IMR-90 (cell line): ENCODE measurements around the gene TRAPPC2L.

Experiments
- BHLHE40 ChIP-seq: fragments of 150-350 bp; IDR thresholded peaks from 2 replicates; pipeline ENCODE4 v1.6.1; 2016; ENCODE audit warnings: mild to moderate bottlenecking, low read depth, low read length
- CEBPB ChIP-seq: IDR thresholded peaks from 2 replicates; pipeline ENCODE4 v1.6.1; 2012; ENCODE audit warnings: low read depth, low read length, improper control_type of control experiment
- ELK1 ChIP-seq: fragments of 150-350 bp; IDR thresholded peaks from 2 replicates; pipeline ENCODE4 v1.6.1; 2016; ENCODE audit warnings: low read depth, mild to moderate bottlenecking, low read length, moderate library complexity, borderline replicate concordance
- FOS ChIP-seq: fragments of 150-350 bp; IDR thresholded peaks from 2 replicates; pipeline ENCODE4 v1.6.1; 2016; ENCODE audit warnings: low read depth, low read length
- MAFK ChIP-seq: IDR thresholded peaks from 2 replicates; pipeline ENCODE4 v1.6.1; 2012; ENCODE audit warnings: low read depth, low read length, improper control_type of control experiment
- MAZ ChIP-seq: IDR thresholded peaks from 2 replicates; pipeline ENCODE4 v1.6.1; 2012; ENCODE audit warnings: low read depth, mild to moderate bottlenecking, low read length, improper control_type of control experiment, moderate library complexity, borderline replicate concordance
- MXI1 ChIP-seq: IDR thresholded peaks from 2 replicates; pipeline ENCODE4 v1.6.1; 2012; ENCODE audit warnings: low read depth, mild to moderate bottlenecking, low read length, moderate library complexity, borderline replicate concordance
- POLR2A ChIP-seq: IDR thresholded peaks from 2 replicates; pipeline ENCODE4 v1.6.1; 2012; ENCODE audit warnings: mild to moderate bottlenecking, low read depth, low read length
- RAD21 ChIP-seq: IDR thresholded peaks from 2 replicates; pipeline ENCODE4 v1.6.1; 2012; ENCODE audit warnings: low read length, improper control_type of control experiment
- RCOR1 ChIP-seq: IDR thresholded peaks from 2 replicates; pipeline ENCODE4 v1.6.1; 2012; ENCODE audit warnings: mild to moderate bottlenecking, low read length, improper control_type of control experiment; ENCODE audit not compliant: insufficient replicate concordance
- RFX5 ChIP-seq: IDR thresholded peaks from 2 replicates; pipeline ENCODE4 v1.8.0; 2012; ENCODE audit warnings: low read depth, mild to moderate bottlenecking, low read length, moderate library complexity
- SMC3 ChIP-seq: fragments of 150-350 bp; IDR thresholded peaks from 2 replicates; pipeline ENCODE4 v1.6.1; 2016; ENCODE audit warnings: low read depth, mild to moderate bottlenecking, antibody characterized with exemption, low read length, moderate library complexity
- USF2 ChIP-seq: fragments of 150-350 bp; IDR thresholded peaks from 2 replicates; pipeline ENCODE4 v1.6.1; 2017; ENCODE audit warnings: mild to moderate bottlenecking, antibody characterized with exemption, low read length, low read depth
- TF ChIP-seq, protein P1 (sequence below): conservative IDR thresholded peaks from 2 replicates; pipeline ENCODE4 v1.5.1; 2012; ENCODE audit warnings: mild to moderate bottlenecking, low read depth, low read length, improper control_type of control experiment

- TF ChIP-seq RCOR1 (no peak), RFX5 (no peak), POLR2A (no peak), ELK1 (no peak), BHLHE40 (no peak), MAFK (no peak), CEBPB (no peak), MXI1 (no peak), SMC3 (no peak), MAZ (no peak), RAD21 (no peak), FOS (no peak), USF2 (no peak)
- TF ChIP-seq, protein P1, sequence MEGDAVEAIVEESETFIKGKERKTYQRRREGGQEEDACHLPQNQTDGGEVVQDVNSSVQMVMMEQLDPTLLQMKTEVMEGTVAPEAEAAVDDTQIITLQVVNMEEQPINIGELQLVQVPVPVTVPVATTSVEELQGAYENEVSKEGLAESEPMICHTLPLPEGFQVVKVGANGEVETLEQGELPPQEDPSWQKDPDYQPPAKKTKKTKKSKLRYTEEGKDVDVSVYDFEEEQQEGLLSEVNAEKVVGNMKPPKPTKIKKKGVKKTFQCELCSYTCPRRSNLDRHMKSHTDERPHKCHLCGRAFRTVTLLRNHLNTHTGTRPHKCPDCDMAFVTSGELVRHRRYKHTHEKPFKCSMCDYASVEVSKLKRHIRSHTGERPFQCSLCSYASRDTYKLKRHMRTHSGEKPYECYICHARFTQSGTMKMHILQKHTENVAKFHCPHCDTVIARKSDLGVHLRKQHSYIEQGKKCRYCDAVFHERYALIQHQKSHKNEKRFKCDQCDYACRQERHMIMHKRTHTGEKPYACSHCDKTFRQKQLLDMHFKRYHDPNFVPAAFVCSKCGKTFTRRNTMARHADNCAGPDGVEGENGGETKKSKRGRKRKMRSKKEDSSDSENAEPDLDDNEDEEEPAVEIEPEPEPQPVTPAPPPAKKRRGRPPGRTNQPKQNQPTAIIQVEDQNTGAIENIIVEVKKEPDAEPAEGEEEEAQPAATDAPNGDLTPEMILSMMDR: no peak
Observed at GRCh38 chr16:88854306-88855111, 2.4 kb upstream of the TRAPPC2L start.
